LHCN-M2 (cell line): ENCODE data around the gene MYT1. TPM values are rescaled to one million over a fixed set of nuclear protein-coding genes. Genes with fewer than 3 reads are reported as not detected.
"Not testable (repeated sequence)": the region's sequence is repeated elsewhere in the genome, so short reads cannot be mapped to it uniquely, and the experiment has no call there.

Experiments
- DNase-seq: peaks from one replicate; pipeline ENCODE4 v3.0.0-alpha.2; 2012; ENCODE audit warnings: low read depth
- total RNA-seq: library from RNA; depleted of rRNA; stranded (reverse); fragments of >200 nt; gene quantifications from 2 replicates; pipeline ENCODE4 v1.2.3, GENCODE V29; 2014

MYT1 gene
- total RNA-seq, 1 experiment from 2014 or later = not detected

DNA sequence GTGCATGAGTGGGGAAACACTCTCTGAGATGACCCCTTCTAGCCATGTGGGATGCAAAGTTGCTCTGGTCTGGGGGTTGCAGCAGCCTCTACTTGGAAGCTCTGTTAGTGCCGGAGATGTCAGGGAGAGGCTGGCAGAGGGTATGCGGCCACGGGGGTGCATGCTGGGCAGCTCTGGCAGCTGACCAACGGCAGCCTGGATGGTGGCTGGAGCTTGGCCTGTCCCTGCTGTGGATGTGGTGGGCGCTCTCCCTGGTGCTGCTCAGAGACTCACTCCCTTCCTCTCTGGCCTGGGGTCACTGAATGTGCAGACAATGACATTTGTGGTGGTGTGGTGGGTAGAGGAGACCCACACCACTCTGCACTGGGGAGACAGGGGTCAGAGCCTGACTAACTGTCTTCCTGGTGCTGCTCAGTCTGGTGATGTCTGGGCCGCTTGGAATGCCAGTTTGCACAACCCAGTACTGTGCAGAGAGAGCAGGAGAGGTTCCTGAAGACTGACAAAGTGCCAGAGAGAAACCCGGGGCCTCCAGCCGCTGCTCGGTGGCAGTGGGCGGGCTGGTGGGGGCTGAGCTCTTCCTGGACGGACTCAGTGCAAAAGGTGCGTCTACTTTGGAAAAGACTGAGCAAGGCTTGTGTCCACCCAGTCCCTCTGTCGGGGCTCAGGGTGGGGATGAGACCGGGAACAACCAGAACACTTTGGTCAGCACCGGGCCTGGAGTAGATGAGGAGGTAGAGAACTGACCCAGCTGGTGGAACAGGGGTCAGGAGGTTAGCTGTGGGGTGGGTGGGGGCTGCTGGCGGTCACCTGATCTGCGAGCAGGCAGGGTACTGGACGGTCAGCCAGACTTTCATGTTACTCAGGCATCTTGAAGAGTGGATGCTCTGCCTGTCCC is 2.7 kb downstream of the MYT1 start:
- DNase-seq = no peak

- peak; percentile 18 for DNase-seq
Measured at GRCh38 chr20:64167676-64168075, 3.4 kb downstream of the MYT1 start.

DNA sequence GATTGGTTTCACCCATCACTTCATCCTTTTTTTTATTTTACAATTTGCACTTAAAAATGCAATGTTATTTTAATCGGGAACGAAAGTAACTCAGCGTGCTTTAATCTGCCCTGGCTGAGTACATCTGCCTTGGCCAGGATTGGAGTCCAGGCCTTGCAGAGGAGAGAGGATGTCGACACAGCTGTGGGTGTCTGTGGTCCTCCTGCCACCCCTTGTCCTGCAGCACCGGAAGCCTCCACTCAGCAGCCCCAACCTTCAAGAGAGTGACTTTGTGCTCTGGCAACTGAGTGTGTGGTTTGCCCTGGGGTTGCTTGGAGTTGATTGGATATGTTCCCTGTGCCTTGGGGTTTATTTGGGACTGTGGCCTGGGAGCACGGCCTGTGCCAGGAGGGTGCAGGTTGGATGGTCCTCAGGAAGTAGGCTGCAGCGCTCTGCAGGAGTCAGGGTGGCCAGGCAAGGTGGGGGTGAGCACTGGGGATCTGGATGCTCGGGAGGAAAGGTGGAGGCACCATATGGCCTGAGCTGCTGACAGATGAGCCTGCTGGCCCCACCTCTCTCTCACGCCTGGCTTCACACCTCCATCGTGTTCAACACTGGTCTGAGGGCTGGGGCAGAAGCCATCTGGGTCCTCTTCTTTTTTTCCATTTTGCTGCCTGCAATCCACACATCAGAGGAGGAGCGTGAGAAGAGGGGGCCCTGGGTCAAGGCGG is 4.3 kb downstream of the MYT1 start:
- peak; percentile 10 for DNase-seq

GRCh38 chr20:64169091-64169560 is 4.9 kb downstream of the MYT1 start:
- no peak for DNase-seq

DNA sequence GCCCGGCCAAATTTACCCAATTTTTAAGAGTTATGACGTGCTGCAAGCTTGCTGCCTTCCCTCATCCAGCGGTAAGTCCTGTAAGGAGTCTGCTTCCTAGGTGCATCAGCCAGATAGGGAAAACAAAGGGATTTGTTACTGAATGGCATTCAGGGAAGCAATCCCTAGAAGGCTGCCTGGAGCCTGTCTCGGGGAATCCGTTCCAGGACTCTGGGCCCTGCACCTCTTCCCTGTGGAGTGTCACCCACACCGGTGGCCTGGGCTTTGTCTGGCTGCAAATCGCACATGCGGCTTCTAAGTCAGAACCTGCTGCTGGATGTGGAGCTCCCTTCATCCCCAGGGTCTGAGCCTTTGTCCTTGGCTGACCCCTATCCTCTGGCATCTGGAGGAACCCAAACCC is 7.0 kb downstream of the MYT1 start:
- DNase-seq = no peak

DNA sequence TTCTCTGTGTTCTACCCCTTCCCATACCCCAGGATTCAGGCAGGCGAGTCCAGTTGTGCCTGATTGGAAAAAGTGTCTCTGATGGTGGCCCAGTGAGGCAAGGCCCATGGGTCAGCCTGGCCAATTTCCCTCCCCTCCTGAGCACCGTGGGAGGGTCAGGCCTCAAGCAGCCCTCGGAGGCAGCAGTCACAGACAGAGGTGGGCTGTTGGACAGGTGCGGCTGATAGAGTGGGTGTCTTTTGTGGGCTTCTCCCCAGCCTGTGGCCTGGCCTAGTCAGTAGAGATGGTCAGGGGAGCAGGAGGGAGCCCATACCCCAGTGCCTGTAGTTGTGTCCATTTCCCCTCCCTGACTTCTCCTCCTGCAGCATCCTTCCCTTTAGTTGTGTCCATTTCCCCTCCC is 8.9 kb downstream of the MYT1 start:
- DNase-seq = no peak

GRCh38 chr20:64176551-64176950 is 12.3 kb downstream of the MYT1 start:
- DNase-seq = no peak

DNA sequence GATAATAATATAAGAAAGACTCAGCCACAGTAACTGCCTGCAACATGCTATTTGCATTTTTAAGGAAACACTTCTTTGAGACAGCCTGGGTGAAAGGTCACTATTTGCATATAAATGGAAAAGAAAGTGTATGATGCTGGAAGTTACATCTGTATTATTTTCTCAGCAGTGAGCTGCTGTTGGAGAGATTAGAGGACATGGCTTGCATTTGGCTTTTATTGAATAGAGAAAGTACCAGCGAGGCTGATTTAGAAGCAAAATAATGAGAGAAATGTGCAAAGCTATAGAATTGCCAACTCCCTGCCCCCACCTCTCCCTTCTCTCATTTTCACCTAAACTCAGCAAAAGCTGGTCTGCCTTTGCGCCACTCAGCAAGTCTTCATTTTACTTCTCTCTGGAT is 12.7 kb downstream of the MYT1 start:
- no peak for DNase-seq

GRCh38 chr20:64177384-64177783 is 13.1 kb downstream of the MYT1 start:
- no peak for DNase-seq

- no peak for DNase-seq
Measured at GRCh38 chr20:64177787-64178186, 13.5 kb downstream of the MYT1 start.

GRCh38 chr20:64178925-64179324 is 14.7 kb downstream of the MYT1 start:
- not testable (repeated sequence) for DNase-seq

GRCh38 chr20:64179805-64180204 is 15.6 kb downstream of the MYT1 start:
- no peak for DNase-seq

- DNase-seq = no peak
Measured at GRCh38 chr20:64180673-64181072, 16.4 kb downstream of the MYT1 start.

- DNase-seq = no peak
Measured at GRCh38 chr20:64181391-64181790, 17.1 kb downstream of the MYT1 start.

DNA sequence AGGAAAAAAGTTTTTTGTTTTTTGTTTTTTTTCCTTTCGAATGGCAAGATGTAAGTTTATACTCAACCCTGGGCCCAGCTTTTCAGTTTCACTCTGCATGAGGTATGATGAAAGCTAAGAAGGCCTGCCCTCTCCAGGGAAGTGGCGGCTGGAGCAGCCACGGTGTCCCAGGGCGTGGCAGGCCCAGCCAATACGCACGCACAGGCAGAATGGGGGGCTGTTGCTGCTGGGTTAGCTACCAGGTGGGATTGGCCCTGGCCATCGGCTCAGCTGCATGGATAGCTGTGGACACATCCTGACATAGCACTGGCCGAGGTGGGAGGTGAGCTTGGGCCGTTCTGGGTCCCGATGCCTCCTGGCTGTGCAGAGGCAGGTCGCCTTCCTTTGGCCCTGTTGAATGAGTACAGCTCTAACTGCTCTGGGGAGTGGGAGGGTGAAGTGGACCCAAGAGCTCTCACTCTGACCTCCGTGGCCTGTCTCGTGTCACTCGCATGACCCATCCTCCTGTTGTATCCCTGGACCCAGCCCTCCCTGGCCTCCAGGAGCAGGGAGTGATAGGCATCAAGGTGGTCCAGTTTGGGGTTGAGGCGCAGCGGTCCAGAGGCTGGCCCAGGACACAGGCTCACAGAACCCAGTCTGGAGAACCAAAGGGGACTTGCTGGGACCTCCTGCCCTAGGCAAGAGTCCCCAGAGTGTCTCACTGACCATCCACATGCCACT is 18.1 kb downstream of the MYT1 start:
- no peak for DNase-seq

- DNase-seq = no peak
Measured at GRCh38 chr20:64183313-64183712, 19.1 kb downstream of the MYT1 start.

GRCh38 chr20:64184795-64185194 is 20.5 kb downstream of the MYT1 start:
- no peak for DNase-seq

DNA sequence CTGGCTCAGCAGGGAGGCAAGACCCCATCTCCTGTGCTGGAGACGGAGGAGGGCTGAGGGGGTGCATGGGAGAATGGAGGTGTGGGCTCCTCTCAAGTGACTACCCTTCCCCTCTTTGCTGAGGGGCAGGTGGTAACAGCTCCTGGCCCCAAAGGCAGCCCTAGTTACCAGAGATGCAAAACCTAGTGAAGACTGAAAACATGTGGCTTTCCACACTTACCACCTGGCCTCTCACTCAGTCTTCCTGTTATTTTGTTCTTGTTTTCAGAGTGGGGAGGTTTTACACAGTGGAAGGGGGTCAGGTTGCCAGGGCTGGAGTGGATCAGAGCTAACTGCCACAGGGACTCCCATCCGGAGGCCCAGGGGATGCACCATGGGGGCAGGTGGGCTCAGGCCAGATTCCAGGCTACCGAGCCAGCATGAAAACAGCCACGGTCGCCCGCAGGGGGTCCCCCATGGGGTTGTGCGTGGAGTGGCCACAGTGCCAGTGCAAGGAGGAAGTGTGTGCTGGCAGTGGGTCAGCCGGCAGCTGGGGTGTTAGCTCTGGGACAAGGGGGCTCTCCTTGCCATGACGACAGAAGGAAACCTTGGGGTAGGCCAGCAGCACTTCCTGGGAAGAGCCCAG is 21.1 kb downstream of the MYT1 start:
- DNase-seq = no peak

GRCh38 chr20:64186071-64186598 is 21.9 kb downstream of the MYT1 start:
- DNase-seq = no peak

DNA sequence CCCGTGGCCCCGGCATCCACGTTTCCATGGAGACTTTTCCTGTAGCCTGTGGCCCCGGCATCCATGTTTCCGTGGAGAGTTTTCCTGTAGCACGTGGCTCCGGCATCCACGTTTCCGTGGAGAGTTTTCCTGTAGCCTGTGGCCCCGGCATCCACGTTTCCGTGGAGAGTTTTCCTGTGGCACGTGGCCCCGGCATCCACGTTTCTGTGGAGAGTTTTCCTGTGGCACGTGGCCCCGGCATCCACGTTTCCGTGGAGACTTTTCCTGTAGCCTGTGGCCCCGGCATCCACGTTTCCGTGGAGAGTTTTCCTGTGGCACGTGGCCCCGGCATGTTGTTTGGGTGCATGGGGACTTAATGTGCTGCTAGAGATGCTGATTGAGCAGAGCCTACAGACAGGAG is 23.0 kb downstream of the MYT1 start:
- DNase-seq = not testable (repeated sequence)

DNA sequence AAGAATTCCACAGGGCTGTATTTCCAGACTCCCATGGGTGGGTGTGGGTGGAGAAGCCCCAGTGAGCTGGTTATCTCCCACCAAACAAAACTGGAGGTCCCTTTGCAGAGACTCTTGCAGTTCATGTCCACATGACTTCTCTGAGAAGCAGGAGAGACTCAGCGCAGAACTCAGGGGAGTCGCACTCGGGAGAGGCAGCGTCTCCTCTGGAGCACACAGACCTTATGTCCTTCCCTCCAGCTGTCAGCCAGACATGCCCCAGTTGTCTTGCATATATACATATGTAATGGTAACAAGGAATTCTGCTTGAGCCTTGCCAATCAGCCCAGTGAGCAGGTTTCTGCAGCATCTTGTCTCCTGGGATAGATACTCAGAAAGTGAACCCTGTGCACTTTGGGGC is 23.8 kb downstream of the MYT1 start:
- no peak for DNase-seq
